ENCODE data around the gene KCNAB1.

DNA sequence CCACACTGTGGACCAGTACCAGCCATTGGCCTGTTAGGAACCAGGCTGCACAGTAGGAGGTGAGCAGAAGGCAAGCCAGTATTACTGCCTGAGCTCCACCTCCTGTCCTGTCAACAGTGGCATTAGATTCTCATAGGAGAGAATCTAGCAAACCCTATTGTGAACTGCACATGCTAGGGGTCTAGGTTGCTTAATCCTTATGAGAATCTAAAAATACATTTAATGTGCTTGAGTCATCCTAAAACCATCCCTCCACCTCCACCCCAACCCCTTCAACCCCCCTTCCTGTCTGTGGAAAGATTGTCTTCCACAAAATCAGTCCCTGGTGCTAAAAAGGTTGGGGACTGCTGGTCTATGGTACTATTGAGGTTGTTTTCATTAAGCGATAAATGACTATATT, 49.3 kb upstream of the KCNAB1 start:
- TF ChIP-seq POLR2A (IDR thresholded peaks at IDR 0.05; ENCODE audit: low read depth, low read length) (no peak), EZH2 (IDR thresholded peaks at IDR 0.05; ENCODE audit: borderline replicate concordance, low read depth, low read length, severe bottlenecking) (no peak), POLR2AphosphoS5 (IDR thresholded peaks at IDR 0.05; ENCODE audit: insufficient read depth, low read depth, low read length) (no peak), MAX (IDR thresholded peaks at IDR 0.05; ENCODE audit: insufficient read depth, insufficient read length) (no peak), JUN (IDR thresholded peaks at IDR 0.05; ENCODE audit: borderline replicate concordance, insufficient read depth, insufficient read length, low read depth) (no peak), GATA2 (IDR thresholded peaks at IDR 0.05; ENCODE audit: insufficient read depth, insufficient read length, low read depth, low read length) (no peak), MYC (IDR thresholded peaks at IDR 0.05; ENCODE audit: low read depth, low read length) (no peak), FOS (IDR thresholded peaks at IDR 0.05; ENCODE audit: borderline replicate concordance, insufficient read depth, low read length) (no peak)
- TF ChIP-seq, protein P1, sequence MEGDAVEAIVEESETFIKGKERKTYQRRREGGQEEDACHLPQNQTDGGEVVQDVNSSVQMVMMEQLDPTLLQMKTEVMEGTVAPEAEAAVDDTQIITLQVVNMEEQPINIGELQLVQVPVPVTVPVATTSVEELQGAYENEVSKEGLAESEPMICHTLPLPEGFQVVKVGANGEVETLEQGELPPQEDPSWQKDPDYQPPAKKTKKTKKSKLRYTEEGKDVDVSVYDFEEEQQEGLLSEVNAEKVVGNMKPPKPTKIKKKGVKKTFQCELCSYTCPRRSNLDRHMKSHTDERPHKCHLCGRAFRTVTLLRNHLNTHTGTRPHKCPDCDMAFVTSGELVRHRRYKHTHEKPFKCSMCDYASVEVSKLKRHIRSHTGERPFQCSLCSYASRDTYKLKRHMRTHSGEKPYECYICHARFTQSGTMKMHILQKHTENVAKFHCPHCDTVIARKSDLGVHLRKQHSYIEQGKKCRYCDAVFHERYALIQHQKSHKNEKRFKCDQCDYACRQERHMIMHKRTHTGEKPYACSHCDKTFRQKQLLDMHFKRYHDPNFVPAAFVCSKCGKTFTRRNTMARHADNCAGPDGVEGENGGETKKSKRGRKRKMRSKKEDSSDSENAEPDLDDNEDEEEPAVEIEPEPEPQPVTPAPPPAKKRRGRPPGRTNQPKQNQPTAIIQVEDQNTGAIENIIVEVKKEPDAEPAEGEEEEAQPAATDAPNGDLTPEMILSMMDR (IDR thresholded peaks at IDR 0.05; ENCODE audit: extremely low read depth in 1 of 2, insufficient read depth in 1 of 2, low read depth in 1 of 2, low read length in 2 of 2), result no peak

Measured in endothelial cell of umbilical vein (primary cell).